HG03159 (cell line): Measurements from ENCODE around the gene ANKRD45.
"Not testable (repeated sequence)": the region's sequence is repeated elsewhere in the genome, so short reads cannot be mapped to it uniquely, and the experiment has no call there.

Experiments used
- ATAC-seq: cut with Tn5 transposase; IDR thresholded peaks from one replicate; pipeline ENCODE4 v1.9.1; 2021; ENCODE audit warnings: mild to moderate bottlenecking, moderate library complexity; ENCODE audit not compliant: unreplicated experiment

Gene ANKRD45

GRCh38 chr1:173669491-173669941, at the start of gene ANKRD45:
Gene ANKRD45 (minus strand): TSS chr1:173669851. CDS start chr1:173659418, 10,433 bp downstream.
- ATAC-seq, result no peak

- ATAC-seq, result no peak
Measured at GRCh38 chr1:173717238-173717637, 47.6 kb upstream of the ANKRD45 start.

- ATAC-seq, result no peak
Measured at GRCh38 chr1:173715538-173715844, 45.8 kb upstream of the ANKRD45 start.

- ATAC-seq, result peak; percentile 95
Measured at GRCh38 chr1:173714759-173715537, 45.3 kb upstream of the ANKRD45 start, which contains the start of gene KLHL20. Gene KLHL20 (plus strand): TSS chr1:173714981. CDS start chr1:173716044, 1,063 bp downstream.

GRCh38 chr1:173714441-173714758, 44.7 kb upstream of the ANKRD45 start:
- ATAC-seq, result no peak

- ATAC-seq, result no peak
Measured at GRCh38 chr1:173708787-173709186, 39.1 kb upstream of the ANKRD45 start.

GRCh38 chr1:173705117-173705516, 35.5 kb upstream of the ANKRD45 start:
- no peak for ATAC-seq

GRCh38 chr1:173702736-173703135, 33.1 kb upstream of the ANKRD45 start:
- ATAC-seq, result no peak

- ATAC-seq, result not testable (repeated sequence)
Measured at GRCh38 chr1:173701299-173701698, 31.6 kb upstream of the ANKRD45 start.

- ATAC-seq, result no peak
Measured at GRCh38 chr1:173693238-173693637, 23.6 kb upstream of the ANKRD45 start.

GRCh38 chr1:173688300-173688699, 18.6 kb upstream of the ANKRD45 start:
- ATAC-seq, result no peak

- ATAC-seq, result not testable (repeated sequence)
Measured at GRCh38 chr1:173685121-173685520, 15.5 kb upstream of the ANKRD45 start.

GRCh38 chr1:173683838-173684237, 14.2 kb upstream of the ANKRD45 start:
- not testable (repeated sequence) for ATAC-seq

GRCh38 chr1:173682184-173682583, 12.5 kb upstream of the ANKRD45 start:
- ATAC-seq, result no peak

- not testable (repeated sequence) for ATAC-seq
Measured at GRCh38 chr1:173680152-173680551, 10.5 kb upstream of the ANKRD45 start.

GRCh38 chr1:173674496-173674895, 4.8 kb upstream of the ANKRD45 start:
- ATAC-seq, result not testable (repeated sequence)

GRCh38 chr1:173666646-173667045, 3.0 kb downstream of the ANKRD45 start:
- no peak for ATAC-seq

GRCh38 chr1:173663159-173663558, 6.5 kb downstream of the ANKRD45 start:
- ATAC-seq, result no peak

- ATAC-seq, result no peak
Measured at GRCh38 chr1:173661763-173662162, 7.9 kb downstream of the ANKRD45 start.

GRCh38 chr1:173661271-173661670, 8.4 kb downstream of the ANKRD45 start:
- ATAC-seq, result no peak

GRCh38 chr1:173660306-173660705, 9.3 kb downstream of the ANKRD45 start:
- no peak for ATAC-seq

GRCh38 chr1:173648880-173649605, 20.6 kb downstream of the ANKRD45 start:
- ATAC-seq, result no peak
